ENCODE measurements around the gene RAP1GDS1.
A peak's percentile ranks its signal among the peaks of the same experiment; 100 is the strongest.
"Not testable (repeated sequence)": the region's sequence is repeated elsewhere in the genome, so short reads cannot be mapped to it uniquely, and the experiment has no call there.

The RAP1GDS1 gene

GRCh38 chr4:98260579-98261404 is at the start of gene RAP1GDS1:
Gene RAP1GDS1, plus strand, starts transcription at chr4:98261384. Its CDS starts 182 bp downstream, at chr4:98261566.
- peak; percentile 96 for DNase-seq

- DNase-seq, result no peak
These were observed 38.9 kb upstream of the RAP1GDS1 start for GRCh38 chr4:98222306-98222705.

DNA sequence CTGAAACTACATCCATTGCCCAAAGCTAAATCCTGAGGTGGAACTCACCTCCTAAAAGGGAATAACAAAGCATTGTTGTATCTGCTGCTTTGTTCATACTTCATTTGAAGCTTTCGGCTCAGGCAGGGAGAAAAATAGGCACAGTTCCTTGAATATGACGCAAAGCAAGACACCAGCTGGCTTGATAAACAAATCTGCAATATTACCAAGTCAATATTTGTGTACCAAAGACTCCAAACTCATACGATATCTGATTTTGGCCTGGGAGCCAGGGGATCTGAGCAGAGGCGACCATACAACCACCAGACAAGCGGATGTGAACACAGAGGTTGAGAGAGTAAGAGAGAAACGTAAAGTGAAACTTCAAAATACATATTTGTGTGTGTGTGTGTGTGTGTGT is 34.8 kb upstream of the RAP1GDS1 start:
- no peak for DNase-seq

DNA sequence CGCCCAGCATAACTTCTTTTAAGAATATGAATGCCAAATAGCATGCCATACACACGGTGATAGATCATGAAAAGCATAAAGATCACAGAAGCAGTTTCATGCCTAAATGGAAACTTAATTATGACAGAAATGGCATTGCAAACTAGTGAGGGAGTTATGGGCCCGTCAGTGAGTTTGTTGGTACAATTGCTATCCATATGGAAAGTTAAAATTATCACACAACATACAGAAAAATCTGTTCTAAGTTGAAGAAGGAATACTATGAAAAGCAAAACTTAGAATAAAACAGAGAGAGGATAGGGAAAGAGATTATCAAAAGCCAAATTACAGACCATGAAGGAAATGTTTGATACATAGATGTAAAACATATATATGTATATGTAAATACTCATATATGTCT is 30.2 kb upstream of the RAP1GDS1 start:
- DNase-seq, result no peak

GRCh38 chr4:98232202-98232601 is 29.0 kb upstream of the RAP1GDS1 start:
- DNase-seq, result peak; percentile 15

- no peak for DNase-seq
These were observed 24.0 kb upstream of the RAP1GDS1 start for GRCh38 chr4:98237204-98237603.

GRCh38 chr4:98242063-98242462 is 19.1 kb upstream of the RAP1GDS1 start:
- DNase-seq, result no peak

DNA sequence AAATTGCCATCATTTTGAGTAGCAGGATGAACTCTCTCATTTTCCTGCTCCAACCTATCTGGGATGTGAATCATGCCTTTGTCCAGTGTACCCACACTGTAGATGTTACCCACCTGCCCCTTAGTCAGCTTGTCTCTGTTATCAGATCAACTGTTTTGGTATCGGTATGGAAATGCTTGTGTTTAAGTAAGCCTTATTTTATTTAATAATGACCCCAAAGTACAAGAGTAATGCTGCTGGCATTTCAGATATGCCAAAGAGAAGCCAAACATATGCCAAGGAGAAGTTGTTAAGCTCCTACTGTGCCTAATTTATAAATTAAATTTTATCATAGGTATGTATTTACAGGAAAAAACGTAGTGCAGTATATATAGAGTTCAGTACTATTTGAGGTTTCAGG is 18.6 kb upstream of the RAP1GDS1 start:
- DNase-seq, result no peak

DNA sequence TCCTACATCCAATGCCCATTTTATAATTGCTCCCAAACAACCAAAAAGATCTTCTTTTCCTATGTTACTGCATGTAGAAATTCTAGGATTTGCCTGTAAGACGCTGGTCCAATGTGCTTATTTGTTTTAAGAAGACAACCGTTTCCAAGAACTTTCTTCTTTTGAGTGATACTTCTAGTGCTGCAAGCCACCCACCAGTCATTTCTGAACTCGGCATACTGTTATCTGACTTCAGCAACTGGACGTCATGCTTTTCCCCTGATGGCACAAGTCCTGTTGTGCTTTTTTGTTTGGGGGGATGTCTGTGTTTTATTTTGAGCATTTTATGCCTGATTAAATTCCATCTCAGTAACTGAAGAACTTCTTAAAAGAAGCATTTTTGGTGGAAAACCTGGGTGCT is 16.0 kb upstream of the RAP1GDS1 start:
- DNase-seq, result no peak

GRCh38 chr4:98248934-98249333 is 12.2 kb upstream of the RAP1GDS1 start:
- DNase-seq, result no peak

DNA sequence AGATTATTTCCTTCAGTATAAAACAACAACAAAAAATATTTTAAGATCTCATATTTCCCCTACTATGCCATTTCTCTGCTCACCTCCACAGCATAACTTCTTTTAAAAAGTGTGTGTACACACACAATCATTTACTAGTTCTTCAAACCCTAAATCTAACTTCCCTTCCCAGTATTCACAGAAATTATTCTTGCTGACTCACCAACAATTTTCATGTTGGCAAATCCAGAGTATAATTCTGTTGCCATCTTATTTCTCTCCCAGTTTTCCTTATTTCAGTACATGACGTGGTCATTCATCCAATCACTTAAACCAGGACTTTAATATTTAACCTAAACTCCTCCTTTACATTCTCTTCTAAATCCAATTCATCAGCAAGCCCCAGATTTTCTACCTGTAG is 11.4 kb upstream of the RAP1GDS1 start:
- DNase-seq, result no peak

GRCh38 chr4:98253499-98253898 is 7.7 kb upstream of the RAP1GDS1 start:
- DNase-seq, result no peak

DNA sequence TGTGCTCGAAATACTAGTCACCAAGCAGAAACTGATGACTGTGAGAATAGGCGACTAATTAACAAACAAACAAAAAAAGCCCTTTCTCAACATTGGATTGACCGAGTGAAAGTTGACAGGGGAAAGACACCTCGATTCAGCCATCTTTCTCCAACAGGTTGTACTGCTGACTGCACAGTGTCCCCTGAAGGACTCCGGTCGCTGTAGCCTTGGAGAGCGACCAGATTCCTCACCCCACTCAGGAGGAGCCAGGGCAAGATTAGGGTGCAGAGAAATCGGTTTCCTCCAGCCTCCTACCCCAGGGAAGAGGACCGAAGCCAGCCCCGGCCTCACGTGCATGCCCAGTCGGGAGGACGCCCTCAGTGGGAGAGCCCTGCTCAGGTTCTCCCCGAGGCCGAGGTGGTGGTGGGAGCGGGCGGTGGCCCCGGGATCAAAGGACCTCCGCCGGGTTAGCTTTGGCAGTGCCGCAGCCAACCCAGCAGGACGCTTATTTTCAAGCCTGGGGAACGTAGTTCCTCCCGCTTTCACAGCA is 1.1 kb upstream of the RAP1GDS1 start:
- DNase-seq, result peak; percentile 60

GRCh38 chr4:98261405-98262291 is 464 bp downstream of the RAP1GDS1 start:
- DNase-seq, result peak; percentile 67

DNA sequence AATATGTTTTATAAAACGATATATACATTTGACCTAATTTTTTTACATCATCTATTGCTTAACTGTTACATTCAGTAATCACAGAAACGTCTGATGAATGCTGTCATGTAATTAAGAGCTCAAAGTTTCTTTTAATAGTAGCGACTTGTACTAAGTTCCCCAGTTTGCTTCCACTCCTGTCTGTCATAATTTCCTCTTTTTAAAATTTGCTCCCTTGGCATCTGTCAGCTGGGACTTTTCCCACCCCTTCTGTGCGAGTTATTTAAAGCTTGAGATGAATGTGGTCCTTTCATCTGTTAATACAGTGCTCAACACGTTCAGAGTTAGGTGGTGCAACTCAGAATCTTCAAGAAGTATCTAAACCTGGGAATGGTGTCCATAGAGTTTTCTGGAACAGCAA is 1.2 kb downstream of the RAP1GDS1 start:
- peak; percentile 22 for DNase-seq

DNA sequence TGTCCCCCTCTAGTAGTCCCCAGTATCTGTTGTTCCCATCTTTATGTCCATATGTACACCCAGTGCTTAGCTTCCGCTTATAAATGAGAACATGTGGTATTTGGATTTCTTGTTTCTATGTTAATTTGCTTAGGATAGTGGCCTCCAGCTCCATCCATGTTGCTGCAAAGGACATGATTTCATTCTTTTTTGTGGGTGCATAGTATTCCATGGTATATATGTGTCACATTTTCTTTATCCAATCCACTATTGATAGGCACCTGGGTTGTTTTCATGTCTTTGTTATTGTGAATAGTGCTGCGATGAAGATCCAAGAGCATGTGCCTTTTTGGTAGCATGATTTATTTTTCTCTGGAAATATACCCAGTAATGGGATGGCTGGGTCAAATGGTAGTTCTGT is 6.3 kb downstream of the RAP1GDS1 start:
- DNase-seq, result no peak

DNA sequence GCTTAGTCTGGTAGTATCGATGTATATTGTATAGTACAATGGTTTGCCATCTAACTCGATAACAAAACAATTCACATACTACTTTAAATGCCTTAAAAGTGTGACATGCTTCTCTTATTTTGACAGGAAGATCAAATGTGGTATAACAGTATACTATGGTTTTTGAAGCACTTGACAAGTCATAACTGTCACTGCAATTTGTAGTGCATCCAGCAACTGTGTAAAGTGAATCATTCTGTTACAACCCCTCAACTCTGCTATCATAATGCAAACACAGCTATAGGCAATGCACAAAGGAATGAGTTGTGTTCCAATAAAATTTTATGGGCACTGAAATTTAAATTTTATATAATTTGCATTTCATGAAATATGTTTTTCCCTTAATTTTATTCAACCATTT is 14.0 kb downstream of the RAP1GDS1 start:
- DNase-seq, result no peak

GRCh38 chr4:98283219-98284189 is 22.3 kb downstream of the RAP1GDS1 start:
- DNase-seq, result no peak

GRCh38 chr4:98284640-98285046 is 23.5 kb downstream of the RAP1GDS1 start:
- peak; percentile 12 for DNase-seq

DNA sequence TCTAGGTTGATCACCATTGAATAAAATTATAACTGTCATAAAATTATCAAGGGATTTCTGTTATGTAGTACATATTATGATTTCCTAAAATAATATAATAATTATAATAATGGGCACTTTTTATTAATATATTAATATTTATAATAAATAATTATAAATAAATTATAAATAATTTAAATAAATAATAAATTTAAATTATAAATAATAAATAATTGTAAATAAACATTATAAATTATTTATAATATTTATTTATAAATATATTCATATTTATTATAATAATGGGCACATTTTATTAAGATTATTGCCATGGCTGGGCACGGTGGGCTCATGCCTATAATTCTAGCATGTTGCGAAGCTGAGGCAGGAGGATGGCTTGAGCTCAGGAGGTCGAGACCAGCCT is 24.5 kb downstream of the RAP1GDS1 start:
- no peak for DNase-seq

DNA sequence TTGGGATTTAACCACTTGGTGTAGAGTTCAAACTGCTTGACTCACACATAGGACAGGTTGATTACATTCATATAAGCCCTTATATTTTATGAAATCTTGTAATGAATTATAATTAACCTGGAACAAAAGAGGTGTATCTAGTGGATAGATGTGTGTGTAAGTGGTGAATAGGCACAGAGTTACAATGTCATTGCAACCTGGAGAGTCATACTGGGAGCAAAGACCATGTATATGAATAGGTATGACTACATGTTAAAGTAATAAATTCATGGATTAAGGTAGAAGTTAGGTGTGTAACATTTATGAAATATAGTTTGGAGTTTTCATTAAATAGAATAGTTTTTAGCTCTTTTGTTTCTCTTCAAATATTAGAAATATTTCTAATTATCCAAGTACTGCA is 26.1 kb downstream of the RAP1GDS1 start:
- no peak for DNase-seq

GRCh38 chr4:98288671-98289070 is 27.5 kb downstream of the RAP1GDS1 start:
- not testable (repeated sequence) for DNase-seq

All from NCI-H82 (cell line).